Fibroblast of pulmonary artery (primary cell): Measurements from ENCODE around the gene DUSP22.

ENCODE experiments used
- DNase-seq: peaks from one replicate; pipeline ENCODE4 v3.0.0-alpha.2; 2010; ENCODE audit warnings: low read depth
- H3K4me3 ChIP-seq: replicated peaks from 2 replicates; pipeline ENCODE4 v1.5.1; 2011; ENCODE audit warnings: low read depth, mild to moderate bottlenecking, control low read depth, low read length, moderate library complexity
- TF ChIP-seq, protein P1 (sequence below): IDR thresholded peaks from 2 replicates; pipeline ENCODE4 v1.5.1; 2011; ENCODE audit warnings: mild to moderate bottlenecking, control low read depth, low read length, inconsistent platforms; ENCODE audit errors: missing control alignments

Gene DUSP22

DNA sequence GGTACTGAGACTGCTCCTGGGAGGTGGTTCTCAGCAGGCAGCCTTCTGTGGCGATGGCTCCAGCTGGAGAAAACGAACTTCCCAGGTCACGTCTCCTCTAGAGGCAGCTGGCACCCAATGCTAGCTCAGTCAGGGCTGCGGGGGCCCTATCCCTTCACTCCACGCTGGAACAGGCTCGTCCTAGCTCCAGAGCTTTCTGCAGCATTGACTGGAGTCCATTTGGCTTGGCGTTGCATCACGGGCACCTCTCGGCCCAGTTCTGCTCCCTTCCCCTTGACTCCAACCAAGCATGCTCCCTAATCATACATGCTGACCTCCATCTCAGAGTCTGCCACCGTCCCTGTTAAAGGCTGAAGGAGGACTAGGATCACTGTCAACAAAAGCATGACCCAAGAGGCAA is 93.3 kb downstream of the DUSP22 start:
- no peak overlapping the region for H3K4me3 ChIP-seq
- DNase-seq = no peak
- TF ChIP-seq, protein P1, sequence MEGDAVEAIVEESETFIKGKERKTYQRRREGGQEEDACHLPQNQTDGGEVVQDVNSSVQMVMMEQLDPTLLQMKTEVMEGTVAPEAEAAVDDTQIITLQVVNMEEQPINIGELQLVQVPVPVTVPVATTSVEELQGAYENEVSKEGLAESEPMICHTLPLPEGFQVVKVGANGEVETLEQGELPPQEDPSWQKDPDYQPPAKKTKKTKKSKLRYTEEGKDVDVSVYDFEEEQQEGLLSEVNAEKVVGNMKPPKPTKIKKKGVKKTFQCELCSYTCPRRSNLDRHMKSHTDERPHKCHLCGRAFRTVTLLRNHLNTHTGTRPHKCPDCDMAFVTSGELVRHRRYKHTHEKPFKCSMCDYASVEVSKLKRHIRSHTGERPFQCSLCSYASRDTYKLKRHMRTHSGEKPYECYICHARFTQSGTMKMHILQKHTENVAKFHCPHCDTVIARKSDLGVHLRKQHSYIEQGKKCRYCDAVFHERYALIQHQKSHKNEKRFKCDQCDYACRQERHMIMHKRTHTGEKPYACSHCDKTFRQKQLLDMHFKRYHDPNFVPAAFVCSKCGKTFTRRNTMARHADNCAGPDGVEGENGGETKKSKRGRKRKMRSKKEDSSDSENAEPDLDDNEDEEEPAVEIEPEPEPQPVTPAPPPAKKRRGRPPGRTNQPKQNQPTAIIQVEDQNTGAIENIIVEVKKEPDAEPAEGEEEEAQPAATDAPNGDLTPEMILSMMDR = no peak

- H3K4me3 ChIP-seq = no peak overlapping the region
- DNase-seq = no peak
- TF ChIP-seq, protein P1 = no peak
Observed at GRCh38 chr6:386688-387266, 94.5 kb downstream of the DUSP22 start.

DNA sequence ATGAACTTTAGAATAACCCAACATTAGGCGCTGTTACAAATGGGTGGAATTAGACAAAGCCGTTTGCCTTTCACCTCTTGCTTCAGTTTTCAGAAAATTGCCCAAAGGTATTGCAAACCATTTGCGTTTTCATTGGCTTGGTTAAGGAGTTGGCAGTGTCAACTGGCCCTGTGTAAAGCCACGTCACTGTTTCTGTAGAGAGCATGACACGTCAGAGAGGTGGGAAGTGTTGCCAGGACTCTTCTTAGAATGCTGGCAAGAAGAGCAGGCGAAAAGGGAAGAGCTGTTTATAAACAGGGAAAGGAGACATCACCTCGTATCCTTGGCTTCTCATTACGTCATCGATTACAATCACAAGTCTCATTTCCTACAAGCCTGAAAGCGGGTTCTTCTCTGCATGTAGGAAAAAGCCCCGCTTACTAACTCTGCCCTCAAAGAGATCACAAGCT is 95.0 kb downstream of the DUSP22 start:
- H3K4me3 ChIP-seq = no peak overlapping the region
- DNase-seq = peak; percentile 16
- TF ChIP-seq, protein P1 = no peak

DNA sequence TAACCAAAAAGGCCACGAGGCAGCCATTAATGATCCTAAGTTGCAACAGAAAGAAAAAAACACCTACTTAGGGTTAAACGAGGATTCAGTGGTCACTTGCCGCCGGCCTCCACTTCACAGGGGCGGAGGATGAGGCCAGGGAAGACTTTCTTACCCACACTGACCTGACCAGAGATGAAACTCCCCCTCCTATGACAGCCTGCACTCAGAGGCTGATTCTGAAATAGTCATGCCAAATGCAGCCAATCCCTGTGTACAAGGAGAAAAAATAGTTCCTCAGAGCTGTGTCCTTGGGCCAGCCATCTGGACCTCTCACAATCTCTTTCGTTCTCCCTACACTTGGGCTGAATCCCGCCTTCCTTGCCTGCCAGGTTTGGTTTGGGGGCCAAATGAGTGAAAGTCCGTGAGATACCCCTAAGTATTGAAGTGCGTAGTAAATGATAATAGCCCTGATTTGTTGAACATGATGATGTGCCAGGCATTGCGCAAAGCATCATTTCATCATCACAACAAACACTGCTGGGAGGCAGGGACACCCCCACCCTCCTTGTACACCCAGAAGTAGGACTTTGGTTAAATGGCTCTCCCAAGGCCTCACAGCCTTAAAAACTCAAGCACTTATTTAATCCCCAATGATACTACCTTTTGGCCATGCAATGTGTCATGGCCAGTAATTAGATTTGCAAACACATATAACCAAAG is 96.1 kb downstream of the DUSP22 start:
- no peak overlapping the region for H3K4me3 ChIP-seq
- no peak for DNase-seq
- TF ChIP-seq, protein P1 = no peak

- DNase-seq = no peak
- no peak overlapping the region for H3K4me3 ChIP-seq
- TF ChIP-seq, protein P1 = no peak
Observed at GRCh38 chr6:389143-389542, 96.9 kb downstream of the DUSP22 start.

DNA sequence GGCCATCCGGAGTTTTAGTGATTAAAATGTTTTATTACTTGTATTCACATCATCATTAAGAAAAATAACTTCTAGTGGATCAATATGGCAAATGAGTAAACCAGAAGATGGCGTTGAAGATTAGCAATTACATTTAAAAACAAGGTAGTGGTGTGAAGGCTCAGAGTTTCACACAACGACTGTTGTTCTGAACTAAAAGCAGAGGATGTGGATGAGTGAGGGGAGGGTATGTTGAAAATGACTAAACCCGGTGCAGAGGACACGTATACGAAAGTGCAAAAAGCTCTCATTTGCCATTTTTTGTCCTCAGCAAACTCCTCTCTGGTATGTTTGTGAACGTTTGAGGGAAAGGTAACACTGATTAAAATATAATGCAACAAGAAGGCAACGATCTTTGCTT is 97.3 kb downstream of the DUSP22 start:
- H3K4me3 ChIP-seq = no peak overlapping the region
- TF ChIP-seq, protein P1 = no peak
- DNase-seq = no peak
